HT1080 (cell line): ENCODE results near the gene SLC25A6. TPM values are rescaled to one million over a fixed set of nuclear protein-coding genes. Genes with fewer than 3 reads are reported as not detected.
"Not testable (repeated sequence)": the region's sequence is repeated elsewhere in the genome, so short reads cannot be mapped to it uniquely, and the experiment has no call there.

Experiments used
- DNase-seq: peaks from one replicate; pipeline ENCODE4 v3.0.0-alpha.2; 2015; ENCODE audit warnings: low read depth
- total RNA-seq: library from RNA; depleted of rRNA; stranded (reverse); fragments of >200 nt; shearing (Covaris generic); gene quantifications from 2 replicates; pipeline ENCODE4 v1.2.3, GENCODE V29; 2014

The SLC25A6 gene
- total RNA-seq, 1 experiment from 2014 or later, result 276 TPM

DNA sequence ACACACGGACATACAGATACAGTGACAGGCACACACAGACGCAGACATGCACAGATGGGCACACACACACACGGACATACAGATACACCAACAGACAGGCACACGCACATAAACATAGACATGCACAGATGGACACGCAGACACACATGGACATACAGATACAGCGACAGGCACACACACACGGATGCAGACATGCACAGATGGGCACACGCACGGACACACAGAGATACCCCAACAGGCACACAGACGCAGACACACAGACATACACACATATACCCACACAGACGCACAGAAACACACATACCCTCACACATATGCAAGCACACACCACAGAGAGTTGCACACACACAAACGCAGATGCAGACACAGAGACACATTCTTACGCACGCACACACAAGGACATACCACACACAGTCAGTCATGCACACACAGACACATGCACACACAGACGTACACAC, 24.4 kb upstream of the SLC25A6 start:
- no peak for DNase-seq

DNA sequence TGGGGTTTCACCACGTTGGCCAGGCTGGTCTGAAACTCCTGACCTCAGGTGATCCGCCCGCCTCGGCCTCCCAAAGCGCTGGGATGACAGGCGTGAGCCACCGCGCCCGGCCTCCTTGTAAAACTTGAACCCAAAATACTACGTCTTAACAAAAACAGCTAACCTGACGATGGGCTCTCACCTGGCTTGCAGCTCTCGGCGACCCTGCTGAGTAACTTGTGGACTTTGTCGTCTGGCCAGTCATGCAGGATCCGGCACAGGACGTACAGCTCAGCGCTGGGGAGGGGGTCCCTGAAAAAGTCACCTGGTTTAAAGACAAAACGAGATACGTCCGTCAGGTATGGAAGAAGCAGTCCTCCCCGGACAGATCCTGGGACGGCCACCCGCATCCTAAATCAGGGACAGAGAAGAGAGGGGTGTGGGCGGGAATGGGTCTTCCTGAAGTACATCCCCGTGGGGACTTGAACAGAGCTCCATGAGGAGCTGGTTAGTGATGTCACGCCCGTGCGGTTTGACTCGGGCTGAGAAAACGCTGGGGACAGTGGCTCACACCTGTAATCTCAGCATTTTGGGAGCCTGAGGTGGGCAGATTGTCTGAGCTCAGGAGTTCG, 20.7 kb upstream of the SLC25A6 start:
- DNase-seq, result no peak

DNA sequence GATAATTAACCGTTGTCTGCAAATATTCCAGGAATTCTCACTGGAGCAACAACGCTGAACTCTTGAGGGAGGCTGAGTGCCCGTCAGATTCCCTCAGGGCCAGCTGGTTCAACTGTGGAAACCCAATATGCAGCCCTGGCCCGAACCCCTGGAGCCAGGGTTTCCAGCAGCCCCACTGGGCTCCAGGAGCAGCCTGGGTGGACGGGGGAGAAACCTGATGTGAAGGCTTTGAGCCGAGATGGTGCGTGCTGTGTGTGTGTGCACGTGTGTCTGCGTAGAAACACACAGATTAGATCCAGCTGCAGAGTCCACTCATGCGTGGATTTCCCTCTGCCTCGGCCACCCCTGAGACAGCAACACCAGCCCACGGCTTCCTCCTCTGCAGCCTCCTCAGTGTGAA, 19.4 kb upstream of the SLC25A6 start:
- DNase-seq, result no peak

DNA sequence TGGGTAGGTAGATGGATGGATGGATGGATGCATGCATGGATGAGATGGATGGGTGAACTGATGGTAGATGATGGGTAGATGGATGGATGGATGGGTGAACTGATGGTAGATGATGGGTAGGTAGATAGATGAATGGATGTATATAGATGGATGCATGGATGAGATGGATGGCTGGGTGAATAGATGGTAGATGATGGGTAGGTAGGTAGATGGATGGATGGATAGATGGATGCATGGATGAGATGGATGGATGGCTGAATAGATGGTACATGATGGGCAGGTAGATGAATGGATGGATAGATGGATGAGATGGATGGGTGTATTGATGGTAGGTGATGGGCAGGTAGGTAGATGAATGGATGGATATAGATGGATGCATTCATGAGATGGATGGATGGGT, 15.1 kb upstream of the SLC25A6 start:
- DNase-seq, result no peak

DNA sequence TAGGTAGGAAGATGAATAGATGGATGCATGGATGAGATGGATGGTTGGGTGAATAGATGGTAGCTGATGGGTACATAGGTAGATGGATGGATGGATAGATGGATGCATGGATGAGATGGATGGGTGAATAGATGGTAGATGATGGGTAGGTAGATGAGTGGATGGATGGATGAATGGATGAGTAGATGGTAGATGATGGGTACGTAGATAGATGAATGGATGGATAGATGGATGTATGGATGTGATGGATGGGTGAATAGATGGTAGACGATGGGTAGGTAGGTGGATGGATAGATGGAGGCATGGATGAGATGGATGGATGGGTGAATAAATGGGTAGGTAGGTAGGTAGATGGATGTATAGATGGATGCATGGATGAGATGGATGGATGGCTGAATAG, 13.9 kb upstream of the SLC25A6 start:
- DNase-seq, result not testable (repeated sequence)

DNA sequence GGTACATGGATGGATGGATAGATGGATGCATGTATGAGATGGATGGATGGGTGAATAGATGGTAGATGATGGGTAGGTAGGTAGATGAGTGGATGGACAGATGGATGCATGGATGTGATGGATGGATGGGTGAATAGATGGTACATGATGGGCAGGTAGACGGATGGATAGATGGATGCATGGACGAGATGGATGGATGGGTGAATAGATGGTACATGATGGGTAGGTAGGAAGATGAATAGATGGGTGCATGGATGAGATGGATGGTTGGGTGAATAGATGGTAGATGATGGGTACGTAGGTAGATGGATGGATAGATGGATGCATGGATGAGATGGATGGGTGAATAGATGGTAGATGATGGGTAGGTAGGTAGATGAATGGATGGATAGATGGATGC, 12.0 kb upstream of the SLC25A6 start:
- DNase-seq, result not testable (repeated sequence)

DNA sequence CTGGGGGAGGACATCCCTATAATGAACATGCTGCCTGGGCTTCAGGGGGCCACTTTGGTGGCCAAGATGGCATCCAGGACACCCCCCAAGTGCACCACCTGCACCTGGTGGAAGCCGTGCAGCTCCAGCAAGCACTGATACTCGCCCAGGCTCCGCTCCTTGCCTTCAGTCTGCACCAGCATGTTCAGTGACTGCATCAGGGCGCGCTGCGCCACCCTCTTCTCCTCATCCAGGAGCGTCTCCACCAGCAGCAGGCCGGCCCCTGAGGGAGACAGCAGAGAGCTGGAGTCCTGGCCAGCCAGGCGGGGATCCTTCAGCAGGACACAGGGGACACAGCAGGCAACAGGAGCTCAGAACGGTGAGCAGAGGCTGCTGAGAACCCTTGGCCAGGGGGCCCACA, 11.3 kb upstream of the SLC25A6 start:
- DNase-seq, result no peak

DNA sequence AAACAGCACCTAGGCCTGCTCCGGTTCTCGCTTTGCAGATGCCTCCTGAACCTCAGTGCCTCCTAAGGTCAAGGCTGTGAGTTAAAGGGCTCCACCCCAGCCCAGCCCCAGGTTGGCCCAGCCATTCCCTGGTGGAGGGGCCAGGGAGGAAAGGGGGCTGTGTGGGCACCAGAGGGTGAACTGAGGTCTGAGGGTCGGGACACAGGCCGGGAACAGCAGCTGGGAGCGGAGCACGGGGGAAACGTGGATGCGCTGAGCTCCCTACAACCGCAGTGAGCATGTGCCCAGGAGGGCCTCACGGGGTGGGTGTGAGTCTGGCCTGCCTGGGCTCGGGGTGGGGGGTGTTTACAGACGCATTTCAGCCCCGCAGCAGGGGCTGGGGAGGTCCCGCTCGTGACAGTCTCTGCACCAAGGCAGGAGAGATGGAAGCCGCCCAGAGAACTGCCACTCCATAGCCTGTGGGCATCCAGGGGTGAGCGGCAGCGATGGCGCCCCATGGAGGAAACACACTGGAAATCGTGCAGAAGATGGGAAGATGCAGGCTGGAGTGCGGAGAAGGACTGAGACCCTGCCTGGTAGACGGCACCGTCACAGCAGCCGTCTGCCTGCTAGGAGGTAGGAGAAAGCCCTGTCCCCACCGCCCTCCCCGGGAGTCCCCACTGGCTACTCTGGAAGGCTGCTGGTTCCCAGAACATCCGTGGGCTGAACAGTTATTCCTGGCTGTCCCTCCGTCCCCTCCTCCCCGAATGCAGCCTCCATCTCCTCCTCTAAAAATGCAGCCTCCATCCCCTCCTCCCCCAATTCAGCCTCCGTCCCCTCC, 9.9 kb upstream of the SLC25A6 start:
- DNase-seq, result no peak

DNA sequence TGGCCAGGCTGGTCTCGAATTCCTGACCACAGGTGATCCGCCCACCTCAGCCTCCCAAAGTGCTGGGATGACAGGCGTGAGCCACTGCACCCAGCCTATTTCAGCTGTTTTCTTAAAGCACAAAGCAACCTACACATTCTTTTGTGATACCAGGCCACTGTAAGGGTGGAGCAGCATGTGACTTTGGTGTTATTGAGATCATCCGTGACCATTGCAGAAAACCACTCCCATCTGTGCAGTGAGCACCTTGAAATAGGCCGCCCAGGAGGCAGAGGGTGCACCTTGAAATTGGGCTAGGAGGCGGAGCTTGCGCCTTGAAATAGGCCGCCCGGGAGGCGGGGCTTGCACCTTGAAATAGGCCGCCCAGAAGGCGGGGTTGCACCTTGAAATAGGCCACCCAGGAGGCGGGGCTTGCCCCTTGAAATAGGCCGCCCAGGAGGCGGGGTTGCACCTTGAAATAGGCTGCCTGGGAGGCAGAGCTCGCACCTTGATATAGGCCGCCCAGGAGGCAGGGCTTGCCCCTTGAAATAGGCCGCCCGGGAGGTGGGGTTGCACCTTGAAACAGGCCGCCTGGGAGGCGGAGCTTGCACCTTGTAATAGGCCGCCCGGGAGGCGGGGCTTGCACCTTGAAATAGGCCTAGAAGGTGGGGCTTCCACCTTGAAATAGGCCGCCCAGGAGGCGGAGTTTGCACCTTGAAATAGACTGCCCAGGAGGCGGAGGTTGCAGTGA, 9.0 kb upstream of the SLC25A6 start:
- DNase-seq, result no peak

DNA sequence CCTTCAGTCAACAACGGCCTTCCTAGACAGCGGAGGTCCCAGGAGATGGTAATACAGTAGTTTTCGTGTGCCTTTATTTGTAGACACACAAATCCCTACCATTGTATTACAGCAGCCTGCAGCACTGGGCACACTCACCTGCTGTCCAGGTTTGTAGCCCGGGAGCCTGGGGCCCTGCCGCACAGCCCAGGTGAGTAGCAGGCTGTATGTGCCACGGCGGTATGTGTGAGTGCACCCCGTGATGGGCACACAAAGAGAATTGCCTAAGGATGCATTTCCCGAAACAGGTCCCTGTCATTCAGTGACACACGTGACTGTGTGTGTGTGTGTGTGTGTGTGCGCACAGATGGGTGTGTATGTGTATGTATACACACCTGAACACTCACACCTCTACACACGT, 8.1 kb upstream of the SLC25A6 start:
- DNase-seq, result no peak

DNA sequence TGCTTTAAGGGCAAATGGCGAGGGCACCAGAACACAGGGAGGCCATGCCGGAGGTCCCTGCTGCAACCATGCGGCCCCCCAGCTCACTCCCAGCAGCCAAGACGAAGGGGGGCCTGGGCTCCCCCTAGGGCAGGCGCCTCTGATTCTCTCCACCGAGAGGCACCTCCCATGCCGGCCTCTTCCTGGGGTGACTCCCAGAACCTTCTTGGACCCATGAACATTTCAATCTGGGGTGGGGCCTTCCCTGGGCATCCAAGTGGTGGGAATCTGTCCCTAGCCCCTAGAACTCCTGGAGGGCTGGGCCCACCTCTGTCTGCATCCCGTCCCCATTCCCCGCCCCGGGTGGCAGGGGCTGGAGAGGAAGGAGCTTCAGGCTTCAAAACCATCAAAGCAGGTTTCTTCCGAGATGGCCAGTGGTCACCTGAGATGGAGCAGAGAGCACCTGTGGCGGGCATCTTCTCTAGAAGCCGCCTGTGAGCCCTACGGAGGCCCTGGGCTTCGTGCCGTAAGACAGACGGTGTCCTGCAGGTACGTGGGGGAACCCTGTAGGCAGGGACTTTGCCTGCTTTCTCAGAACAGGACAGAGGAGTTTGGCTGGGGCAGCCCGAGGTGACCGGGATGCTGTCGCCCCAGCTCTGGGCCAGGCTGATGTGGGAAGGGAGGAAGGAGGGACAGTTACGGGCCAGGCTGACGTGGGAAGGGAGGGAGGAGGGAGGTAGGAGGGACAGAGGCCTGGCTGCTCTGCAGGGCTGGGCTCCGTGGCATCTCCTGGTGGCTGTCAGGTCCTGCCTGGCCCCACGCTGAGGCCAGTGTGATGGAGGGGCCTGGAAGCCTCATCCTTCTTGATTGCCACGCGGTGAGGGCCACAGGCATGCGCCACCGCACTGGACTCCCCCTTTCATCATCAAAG, 6.8 kb upstream of the SLC25A6 start:
- no peak for DNase-seq

DNA sequence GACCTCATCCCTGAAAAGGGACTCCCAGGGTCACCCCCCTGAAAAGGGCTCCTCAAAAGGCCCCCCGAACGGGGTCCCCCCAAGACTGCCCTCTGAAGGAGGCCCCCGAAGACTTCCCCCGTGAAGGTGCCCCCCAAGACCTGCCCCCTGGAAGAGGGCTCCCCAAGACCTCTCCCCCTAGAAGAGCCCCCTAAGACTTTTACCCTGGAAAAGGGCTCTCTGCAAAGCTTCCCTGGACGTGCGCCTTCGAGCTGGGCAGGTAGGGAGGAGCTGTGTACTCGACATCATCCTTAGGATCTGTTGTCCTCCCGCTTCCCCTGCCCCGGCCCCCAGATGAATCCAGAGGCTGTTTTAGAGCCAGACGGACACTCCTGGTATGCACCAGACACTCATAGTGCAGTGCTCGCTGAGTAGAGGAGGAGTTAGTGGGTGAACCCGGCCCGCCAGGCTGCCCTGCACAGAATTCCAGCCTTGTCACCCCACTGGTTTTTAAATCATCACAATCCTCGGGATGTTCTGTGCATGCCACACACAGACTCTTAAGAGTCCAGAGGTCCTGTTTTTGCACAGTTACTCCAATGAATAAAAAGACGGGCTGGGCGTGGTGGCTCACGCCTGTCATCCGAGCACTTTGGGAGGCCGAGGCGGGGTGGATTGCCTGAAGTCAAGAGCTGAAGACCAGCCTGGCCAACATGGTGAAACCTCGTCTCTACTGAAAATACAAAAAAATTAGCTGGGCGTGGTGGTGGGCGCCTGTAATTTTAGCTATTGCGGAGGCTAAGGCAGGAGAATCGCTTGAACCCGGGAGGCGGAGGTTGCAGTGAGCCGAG, 5.7 kb upstream of the SLC25A6 start:
- DNase-seq, result no peak

DNA sequence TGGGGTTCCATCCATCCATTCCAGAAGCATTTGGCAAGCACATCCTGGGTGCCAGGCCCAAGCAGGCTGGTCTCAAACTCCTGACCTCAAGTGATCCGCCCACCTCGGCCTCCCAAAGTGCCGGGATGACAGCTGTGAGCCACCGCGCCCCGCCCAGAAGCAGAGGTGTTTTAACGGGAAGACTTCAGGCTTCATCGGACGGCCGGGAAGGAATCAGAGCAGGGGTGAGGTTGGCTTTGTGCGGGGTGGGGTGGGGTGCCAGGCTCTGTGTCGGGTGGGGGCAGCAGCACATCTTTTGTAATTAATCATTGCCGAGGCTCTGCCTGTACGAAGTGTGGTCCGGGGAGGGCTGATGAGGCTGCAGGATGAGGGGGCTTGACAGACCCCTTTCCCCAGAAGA, 5.1 kb upstream of the SLC25A6 start:
- no peak for DNase-seq

DNA sequence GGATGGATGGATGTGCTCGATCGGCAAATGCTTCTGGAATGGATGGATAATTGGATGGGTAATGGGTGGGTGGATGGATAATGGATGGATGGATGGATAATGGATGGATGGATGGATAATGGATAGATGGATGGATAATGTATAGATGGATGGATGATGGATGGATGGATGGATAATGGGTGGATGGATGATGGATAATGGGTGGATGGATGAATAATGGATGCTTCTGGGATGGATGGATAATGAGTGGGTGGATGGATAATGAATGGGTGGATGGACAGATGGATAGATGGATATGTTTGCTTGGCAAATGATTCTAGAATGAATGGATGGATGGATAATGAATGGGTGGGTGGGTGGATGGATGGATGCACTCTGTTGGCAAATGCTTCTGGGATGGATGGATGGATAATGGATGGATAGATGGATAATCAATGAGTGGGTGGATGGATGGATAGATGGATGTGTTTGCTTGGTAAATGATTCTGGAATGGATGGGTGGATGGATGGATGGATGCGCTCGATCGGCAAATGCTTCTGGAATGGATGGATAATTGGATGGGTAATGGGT, 3.8 kb upstream of the SLC25A6 start:
- DNase-seq, result no peak

DNA sequence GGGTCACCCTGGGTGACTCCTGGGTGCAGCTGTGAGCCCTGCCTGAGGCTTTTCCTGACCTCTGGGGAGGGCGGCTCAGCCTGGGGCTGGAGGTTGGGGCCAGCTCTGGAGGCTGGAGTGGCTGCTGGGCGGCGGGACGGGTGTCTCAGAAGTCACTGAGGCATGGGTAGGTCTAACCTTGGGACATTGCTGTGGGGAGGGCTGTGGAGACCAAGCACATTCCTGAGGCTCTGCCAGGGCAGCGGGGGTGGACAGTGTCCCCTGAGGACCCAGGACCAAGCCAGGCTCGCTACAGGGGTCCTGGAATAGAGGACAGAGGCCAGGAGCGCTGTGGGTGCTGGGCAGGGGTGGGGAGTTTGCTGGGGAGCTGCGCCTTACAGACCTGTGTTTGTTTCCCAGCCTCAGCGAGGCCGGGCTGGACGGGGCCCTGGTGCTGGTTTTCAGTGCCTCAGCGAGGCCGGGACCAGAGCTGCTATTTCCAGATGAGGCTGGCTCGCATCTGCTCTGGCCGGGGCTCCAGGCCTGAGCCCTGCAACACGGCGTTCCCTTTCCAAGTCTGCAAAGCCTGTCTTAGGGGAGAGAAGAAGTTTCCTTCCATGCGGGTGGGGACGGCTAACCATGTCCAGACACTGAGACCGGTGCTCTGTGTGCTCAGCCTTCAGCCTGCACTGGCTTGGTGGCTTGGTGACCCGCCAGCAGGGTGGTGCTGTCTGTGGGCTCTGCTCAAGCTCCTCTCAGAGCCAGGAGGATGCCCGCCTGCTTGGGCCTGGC, 3.0 kb upstream of the SLC25A6 start:
- DNase-seq, result no peak

DNA sequence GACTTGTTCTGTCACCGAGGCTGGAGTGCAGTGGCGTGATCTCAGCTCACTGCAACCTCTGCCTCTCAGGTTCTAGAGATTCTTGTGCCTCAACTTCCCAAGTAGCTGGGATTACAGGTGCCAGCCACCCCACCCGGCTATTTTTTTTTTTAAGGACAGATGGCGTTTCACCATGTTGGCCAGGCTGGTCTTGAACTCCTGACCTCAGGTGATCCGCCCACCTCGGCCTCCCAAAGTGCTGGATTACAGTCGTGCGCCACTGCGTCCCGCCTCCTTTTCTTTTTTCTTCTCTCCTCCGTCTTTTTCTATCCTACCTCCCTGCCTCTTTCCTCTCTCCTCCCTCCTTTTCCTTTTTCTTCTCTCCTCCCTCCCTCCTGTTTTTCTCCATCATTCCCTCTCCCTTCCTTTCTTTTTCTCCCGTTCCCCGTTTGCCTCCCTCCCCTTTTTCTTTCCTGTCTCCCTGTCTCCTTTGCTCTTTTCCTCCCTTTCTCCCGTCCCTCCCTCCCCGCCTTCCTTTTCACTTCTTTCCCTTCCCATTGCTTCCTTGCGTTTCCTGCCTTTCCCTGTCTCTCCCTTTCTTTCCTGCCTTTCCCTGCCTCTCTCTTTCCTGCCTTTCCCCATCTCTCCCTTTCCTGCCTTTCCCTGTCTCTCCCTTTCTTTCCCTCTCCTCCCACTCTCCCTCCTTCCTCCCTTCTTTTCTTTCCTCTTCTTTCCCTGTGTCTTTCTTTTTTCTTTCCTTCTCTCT, 2.1 kb upstream of the SLC25A6 start:
- no peak for DNase-seq

DNA sequence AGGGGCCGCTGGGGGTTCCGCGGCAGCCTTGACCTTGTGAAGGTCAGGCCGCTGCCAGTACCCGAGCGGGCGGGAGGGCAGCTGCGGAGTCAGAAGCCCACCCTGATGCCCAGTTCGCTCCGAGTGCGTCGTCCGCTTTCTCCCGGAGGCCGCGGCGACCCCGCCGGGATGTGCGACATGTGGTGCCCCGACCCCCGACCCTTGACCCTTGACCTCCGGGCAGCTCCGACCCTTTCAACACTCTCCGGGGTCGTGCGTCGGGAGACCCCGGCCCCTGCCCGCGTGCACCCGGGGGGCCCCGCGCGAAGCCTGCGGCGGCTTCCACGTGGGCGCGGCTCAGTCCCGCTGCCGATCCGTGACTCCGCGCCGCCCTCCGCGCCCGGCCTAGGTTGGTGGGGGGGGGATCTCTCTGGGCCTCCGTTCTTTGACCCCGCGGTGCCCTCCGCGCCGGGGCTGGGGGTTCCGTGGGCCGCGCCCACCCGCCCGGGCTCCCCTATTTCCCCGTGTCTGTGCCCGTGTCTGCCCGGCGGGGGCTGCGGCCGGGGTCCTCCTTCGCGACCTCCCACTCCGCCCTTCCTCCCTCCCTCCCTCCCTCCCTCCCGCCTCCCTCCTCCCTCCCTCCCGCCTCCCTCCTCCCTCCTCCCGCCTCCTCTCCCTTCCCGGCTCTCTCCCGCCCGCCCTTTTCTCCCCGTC, 609 bp upstream of the SLC25A6 start:
- DNase-seq, result peak; percentile 67

DNA sequence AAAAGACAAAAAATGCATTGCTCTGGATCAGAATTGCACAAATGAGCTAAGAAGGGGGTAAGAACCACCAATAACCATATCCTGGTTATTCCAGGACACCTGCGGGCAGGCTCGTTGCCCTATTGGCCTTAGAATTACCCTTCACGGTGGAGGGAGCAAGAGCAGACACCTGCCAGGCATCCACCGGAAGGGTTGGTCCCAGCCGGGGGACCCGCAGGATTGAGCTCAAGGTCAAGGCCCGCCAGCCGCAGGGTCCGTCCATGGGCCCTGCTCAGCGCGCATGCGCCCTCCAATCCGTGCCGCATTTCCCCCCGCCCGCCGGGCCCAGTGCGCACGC, 575 bp downstream of the SLC25A6 start:
- no peak for DNase-seq
